ENCODE results near the gene CNTROB. TPM values are rescaled to one million over a fixed set of nuclear protein-coding genes. Genes with fewer than 3 reads are reported as not detected.

CNTROB gene
- total and polyA plus RNA-seq, 2 of the 4 experiments (the other 2 are of a cell fraction): 12.7 to 26.4 TPM

GRCh38 chr17:7992516-7992915 is 60.5 kb downstream of the CNTROB start (continued):
- TF ChIP-seq USF2 (IDR thresholded peaks at IDR 0.05; ENCODE audit: low read depth, low read length): no peak

- no peak overlapping the region for H2BK15ac ChIP-seq (ENCODE audit: low read depth, low read length)
- H3K4me3 ChIP-seq (ENCODE audit: insufficient read depth, low read depth, low read length): no peak overlapping the region
- H4K5ac ChIP-seq (ENCODE audit: low read depth, low read length): no peak overlapping the region
- no peak overlapping the region for H4K91ac ChIP-seq (ENCODE audit: insufficient read depth, low read depth, low read length)
- H3K27me3 ChIP-seq (ENCODE audit: control insufficient read depth, insufficient read depth, low read length): peaks cover 18% of the 10 kb centered on the region
- ChIA-PET POLR2A (ENCODE audit: unreplicated experiment) (no interaction called here), CTCF (interaction anchor here (0.7 kb wide), 2 partner anchors 9 to 48 kb away, joined by 3 read pairs; no protein-coding TSS in a partner anchor)
- H3K27ac ChIP-seq (ENCODE audit: insufficient read depth, low read length): no peak overlapping the region
- H3K14ac ChIP-seq (replicated peaks; ENCODE audit: low read depth, low read length): no peak overlapping the region
- no peak overlapping the region for H3K4ac ChIP-seq (ENCODE audit: low read depth, low read length)
- no peak overlapping the region for H3K18ac ChIP-seq (ENCODE audit: low read depth, low read length)
- no peak overlapping the region for H3K9ac ChIP-seq (ENCODE audit: low read depth, low read length)
- no peaks in the 10 kb centered on the region for H4K20me1 ChIP-seq (ENCODE audit: insufficient read depth, low read length)
- no peak overlapping the region for H3K56ac ChIP-seq (ENCODE audit: extremely low read depth, insufficient read depth, low read length)
- H2BK20ac ChIP-seq (ENCODE audit: low read depth, low read length): no peak overlapping the region
- H3K9me1 ChIP-seq (ENCODE audit: insufficient read depth, low read length): no peaks in the 10 kb centered on the region
- H4K8ac ChIP-seq (ENCODE audit: low read depth in 2 of 2, low read length in 2 of 2): no peak overlapping the region
- H3K4me1 ChIP-seq (ENCODE audit: control insufficient read depth, insufficient read depth, low read length): no peaks in the 10 kb centered on the region
- H2AK9ac ChIP-seq (replicated peaks; ENCODE audit: low read depth, low read length, poor library complexity): no peak overlapping the region
- no peaks in the 10 kb centered on the region for H3K9me3 ChIP-seq (ENCODE audit: control insufficient read depth, insufficient read depth, low read length)
- H2BK5ac ChIP-seq (ENCODE audit: low read depth, low read length, poor library complexity, severe bottlenecking): no peak overlapping the region
- H3K4me2 ChIP-seq (ENCODE audit: low read depth, low read length): no peak overlapping the region
- H3K79me1 ChIP-seq (ENCODE audit: low read depth in 1 of 2, low read length in 2 of 2): no peaks in the 10 kb centered on the region
- no peaks in the 10 kb centered on the region for H3K36me3 ChIP-seq (ENCODE audit: control insufficient read depth, insufficient read depth, low read length)
- in situ Hi-C loops (cut with MboI; ENCODE audit: low sequenced_read_pairs): loop anchor here (25.0 kb wide), 1 partner anchor 256 kb away; no protein-coding TSS in a partner anchor
- no peak overlapping the region for H2BK120ac ChIP-seq (ENCODE audit: low read depth, low read length)
- no peak overlapping the region for H2AFZ ChIP-seq (replicated peaks; ENCODE audit: low read length, poor library complexity)
- intact Hi-C loops (cut with micrococcal nuclease): loop anchor here (5.0 kb wide), 1 partner anchor 171 kb away; no protein-coding TSS in a partner anchor
- no peak overlapping the region for H2AK5ac ChIP-seq (ENCODE audit: low read depth, low read length)
- no TSS peak for BruUV-seq (replicated peaks)
- WGBS, 2 experiments (ENCODE audit: extremely low coverage in 2 of 2, insufficient read length in 1 of 2): no CpG with 5 or more reads among the region's 3 CpGs
- dilution Hi-C loops (cut with HindIII; ENCODE audit: low sequenced_read_pairs, unreplicated experiment): no loop called here
- no peak for ATAC-seq (ENCODE audit: low read depth)
- DNase-seq: no peak
- H3K23ac ChIP-seq (ENCODE audit: low read depth, low read length): no peak overlapping the region
- TF ChIP-seq RFX5 (IDR thresholded peaks at IDR 0.05; ENCODE audit: low read depth, low read length) (no peak), USF2 (IDR thresholded peaks at IDR 0.05; ENCODE audit: low read depth, low read length) (no peak), CHD1 (IDR thresholded peaks at IDR 0.05; ENCODE audit: low read depth, low read length) (no peak), RCOR1 (IDR thresholded peaks at IDR 0.05; ENCODE audit: insufficient replicate concordance, low read length) (no peak), SMC3 (IDR thresholded peaks at IDR 0.05; ENCODE audit: low read depth, low read length) (no peak), MAFK (IDR thresholded peaks at IDR 0.05; ENCODE audit: low read depth, low read length) (no peak), RAD21 (IDR thresholded peaks at IDR 0.05; ENCODE audit: low read length) (no peak), BHLHE40 (IDR thresholded peaks at IDR 0.05; ENCODE audit: low read depth, low read length) (no peak), ELK1 (IDR thresholded peaks at IDR 0.05; ENCODE audit: borderline replicate concordance, low read depth, low read length) (no peak), CEBPB (IDR thresholded peaks at IDR 0.05; ENCODE audit: low read depth, low read length) (no peak), NFE2L2 (IDR thresholded peaks at IDR 0.05; ENCODE audit: low read depth, low read length) (no peak), MXI1 (IDR thresholded peaks at IDR 0.05; ENCODE audit: borderline replicate concordance, low read depth, low read length) (no peak), POLR2A (IDR thresholded peaks at IDR 0.05; ENCODE audit: low read depth, low read length) (no peak)
Observed at GRCh38 chr17:7992924-7993323, 60.9 kb downstream of the CNTROB start.
